H1 (cell line): ENCODE results near the gene KLHDC7B. TPM values are rescaled to one million over a fixed set of nuclear protein-coding genes. Genes with fewer than 3 reads are reported as not detected.

Experiments used
- CTCF ChIA-PET: fragments of 300-600 bp; sonication (Branson Sonifier 250); formaldehyde crosslinking; loops from one replicate; lab custom pipeline; 2021; ENCODE audit not compliant: partially characterized antibody; lab: Charles Lee
- POLR2A ChIA-PET: fragments of 300-600 bp; sonication (Branson Sonifier 250); formaldehyde crosslinking; loops from one replicate; lab custom pipeline; 2021; ENCODE audit warnings: inconsistent platforms; ENCODE audit not compliant: partially characterized antibody; lab: Charles Lee
- DNase-seq, 2 experiments: peaks; one replicate each; pipeline versions ENCODE4 v3.0.0 to v3.0.0-alpha.2; 2010 to 2022; ENCODE audit warnings: low spot score in 2 of 2, low read depth in 1 of 2, mixed read lengths in 1 of 2
- FAIRE-seq: peaks from 2 replicates; lab custom pipeline; 2011; peaks lifted over from hg19 to GRCh38; lab: Jason Lieb, UNC
- H2AFZ ChIP-seq: 2 replicates; pipeline ENCODE4 v1.8.1; 2012; ENCODE audit warnings: low read length, inconsistent platforms
- H2AK5ac ChIP-seq: 2 replicates; pipeline ENCODE4 v1.6.1; 2013; ENCODE audit warnings: low read depth, low read length
- H2BK120ac ChIP-seq: replicated peaks from 2 replicates; pipeline ENCODE3; 2013; ENCODE audit warnings: low read depth, low read length, inconsistent platforms
- H2BK12ac ChIP-seq: 2 replicates; pipeline ENCODE4 v1.6.1; 2013; ENCODE audit warnings: low read depth, low read length
- H2BK15ac ChIP-seq: 2 replicates; pipeline ENCODE4 v1.6.1; 2013; ENCODE audit warnings: low read length
- H2BK20ac ChIP-seq: 2 replicates; pipeline ENCODE4 v1.6.1; 2013; ENCODE audit warnings: low read length
- H2BK5ac ChIP-seq: 2 replicates; pipeline ENCODE4 v1.6.1; 2013; ENCODE audit warnings: low read depth, low read length
- H3K14ac ChIP-seq: 2 replicates; pipeline ENCODE4 v1.6.1; 2013; ENCODE audit warnings: inconsistent platforms; ENCODE audit not compliant: insufficient read length
- H3K18ac ChIP-seq: 2 replicates; pipeline ENCODE4 v1.6.1; 2013; ENCODE audit warnings: low read length; ENCODE audit errors: extremely low read depth
- H3K23ac ChIP-seq: 2 replicates; pipeline ENCODE4 v1.6.1; 2013; ENCODE audit warnings: inconsistent platforms; ENCODE audit not compliant: insufficient read length
- H3K23me2 ChIP-seq: 2 replicates; pipeline ENCODE4 v1.6.1; 2013; ENCODE audit warnings: low read depth, low read length
- H3K27ac ChIP-seq: 2 replicates; pipeline ENCODE4 v1.6.1; 2011; ENCODE audit warnings: low read depth, low read length, inconsistent platforms
- H3K27me3 ChIP-seq, 4 experiments: replicated peaks in 1 of 4; 1 replicate in 1 of 4; 2 replicates in 3 of 4; pipeline versions ENCODE4 v1.6.1 to v1.8.1; 2011 to 2013; ENCODE audit warnings: low read length in 3 of 4, mild to moderate bottlenecking in 3 of 4, inconsistent platforms in 2 of 4, mixed read lengths in 2 of 4, moderate library complexity in 1 of 4; ENCODE audit not compliant: control insufficient read depth in 3 of 4, insufficient read depth in 3 of 4; ENCODE audit errors: extremely low read depth in 1 of 4
- H3K36me3 ChIP-seq, 4 experiments: 2 replicates each; pipeline versions ENCODE4 v1.6.1 to v1.8.1; 2011 to 2013; ENCODE audit warnings: mild to moderate bottlenecking in 4 of 4, low read length in 3 of 4, moderate library complexity in 2 of 4, control low read depth in 1 of 4, inconsistent platforms in 1 of 4; ENCODE audit not compliant: insufficient read depth in 4 of 4, control insufficient read depth in 2 of 4
- H3K4ac ChIP-seq: replicated peaks from 2 replicates; pipeline ENCODE3; 2013; ENCODE audit warnings: low read length, low read depth, mixed read lengths, inconsistent platforms; ENCODE audit not compliant: insufficient read length
- H3K4me1 ChIP-seq, 4 experiments: replicated peaks in 1 of 4; 1 replicate in 1 of 4; 2 replicates in 3 of 4; pipeline versions ENCODE4 v1.6.1 to v1.8.1; 2011 to 2013; ENCODE audit warnings: low read length in 3 of 4, inconsistent platforms in 2 of 4, mixed read lengths in 1 of 4; ENCODE audit not compliant: insufficient read depth in 4 of 4, control insufficient read depth in 3 of 4
- H3K4me2 ChIP-seq, 2 experiments: 2 replicates each; pipeline versions ENCODE4 v1.6.1 to v1.8.1; 2011 to 2013; ENCODE audit warnings: low read depth in 2 of 2, low read length in 2 of 2, control low read depth in 1 of 2, inconsistent platforms in 1 of 2, mild to moderate bottlenecking in 1 of 2; ENCODE audit not compliant: insufficient read depth in 1 of 2
- H3K4me3 ChIP-seq, 4 experiments: fragments of 200-600, 300-600 bp in 1 of 4; sonication (generic), shearing (Covaris generic), sonication (Bioruptor Twin) in 1 of 4; 2 replicates each; pipeline versions ENCODE4 v1.5.1 to v1.8.1; 2011 to 2016; ENCODE audit warnings: low read length in 4 of 4, low read depth in 3 of 4, control low read depth in 2 of 4, inconsistent platforms in 2 of 4, mild to moderate bottlenecking in 2 of 4, mixed read lengths in 1 of 4, moderate library complexity in 1 of 4; ENCODE audit not compliant: insufficient read depth in 2 of 4; ENCODE audit errors: extremely low read depth in 1 of 4
- H3K56ac ChIP-seq: replicated peaks from 2 replicates; pipeline ENCODE3; 2013; ENCODE audit warnings: low read depth, mild to moderate bottlenecking, mixed read lengths, low read length, inconsistent platforms; ENCODE audit not compliant: insufficient read length
- H3K79me1 ChIP-seq: 2 replicates; pipeline ENCODE4 v1.6.1; 2013; ENCODE audit warnings: low read depth, low read length, control low read depth
- H3K79me2 ChIP-seq, 2 experiments: 2 replicates each; pipeline versions ENCODE4 v1.6.1 to v1.8.1; 2012 to 2013; ENCODE audit warnings: low read length in 2 of 2, mild to moderate bottlenecking in 2 of 2, inconsistent platforms in 1 of 2; ENCODE audit not compliant: insufficient read depth in 2 of 2, control insufficient read depth in 1 of 2
- H3K9ac ChIP-seq, 4 experiments: replicated peaks in 1 of 4; 1 replicate in 1 of 4; 2 replicates in 3 of 4; pipeline versions ENCODE4 v1.6.1 to v1.8.1; 2011 to 2013; ENCODE audit warnings: low read depth in 3 of 4, low read length in 3 of 4, control low read depth in 2 of 4, mild to moderate bottlenecking in 2 of 4, moderate library complexity in 2 of 4, inconsistent platforms in 1 of 4; ENCODE audit errors: extremely low read depth in 1 of 4
- H3K9me3 ChIP-seq, 2 experiments: 2 replicates each; pipeline versions ENCODE4 v1.6.1 to v1.8.1; 2012 to 2013; ENCODE audit warnings: mild to moderate bottlenecking in 2 of 2, moderate library complexity in 2 of 2, control low read depth in 1 of 2, inconsistent platforms in 1 of 2, low read depth in 1 of 2, low read length in 1 of 2, mixed read lengths in 1 of 2; ENCODE audit not compliant: insufficient read depth in 2 of 2
- H4K20me1 ChIP-seq, 2 experiments: replicated peaks in 1 of 2; 2 replicates each; pipeline versions ENCODE3 to v1.8.1; 2011 to 2013; ENCODE audit warnings: inconsistent platforms in 2 of 2, low read length in 2 of 2, mild to moderate bottlenecking in 1 of 2; ENCODE audit not compliant: insufficient read depth in 2 of 2, control insufficient read depth in 1 of 2
- H4K5ac ChIP-seq: 2 replicates; pipeline ENCODE4 v1.6.1; 2013; ENCODE audit warnings: low read length, low read depth, mixed read lengths, inconsistent platforms; ENCODE audit not compliant: insufficient read length
- H4K8ac ChIP-seq: 2 replicates; pipeline ENCODE4 v1.8.0; 2013; ENCODE audit warnings: mild to moderate bottlenecking, moderate library complexity, low read length, inconsistent platforms; ENCODE audit not compliant: insufficient read depth; ENCODE audit errors: extremely low read depth
- H4K91ac ChIP-seq: replicated peaks from 2 replicates; pipeline ENCODE3; 2013; ENCODE audit warnings: low read length, mixed read lengths, inconsistent platforms; ENCODE audit not compliant: insufficient read length
- CHD2 ChIP-seq: IDR thresholded peaks from 2 replicates; pipeline ENCODE4 v1.6.1; 2012; ENCODE audit warnings: low read length, improper control_type of control experiment
- SIX5 ChIP-seq: IDR thresholded peaks from 2 replicates; pipeline ENCODE4 v1.6.1; 2011; ENCODE audit warnings: mild to moderate bottlenecking, low read depth, low read length
- WGBS, 2 experiments: shearing (Covaris generic) in 1 of 2; methylation state at CpG; one replicate each; pipeline versions ENCODE4 v1.1.6 to v1.1.7; 2013 to 2015; ENCODE audit warnings: low lambda C conversion rate in 2 of 2, mixed read lengths in 2 of 2, inconsistent platforms in 1 of 2, low coverage in 1 of 2, missing lambda C conversion rate in 1 of 2; ENCODE audit not compliant: insufficient replicate concordance in 2 of 2, insufficient coverage in 1 of 2, insufficient read length in 1 of 2; ENCODE audit errors: extremely low coverage in 1 of 2, missing lambda C conversion rate in 1 of 2; 5-methylcytosine and 5-hydroxymethylcytosine counted together
- polyA plus RNA-seq, 7 experiments: library from polyadenylated mRNA; depleted of rRNA in 3 of 7; stranded (reverse) in 5 of 7; unstranded in 2 of 7; fragments of >200 nt in 5 of 7; fragments of 200-250 nt in 2 of 7; gene quantifications; 1 replicate in 5 of 7; 2 replicates in 1 of 7; 4 replicates in 1 of 7; pipeline versions ENCODE4 v1.2.1 to v1.2.3, GENCODE V29; 2011 to 2013; ENCODE audit warnings: missing spikeins in 2 of 7, mixed read lengths in 2 of 7
- total RNA-seq: library from RNA; stranded (reverse); fragmentation: NEBNext Ultra II Directional; extraction: Animal tissue kit (Norgen Biotek cat#: 25700); gene quantifications from 2 replicates; pipeline ENCODE4 v1.2.1, GENCODE V29; 2021

Gene KLHDC7B
- total and polyA plus RNA-seq, 2 of the 8 experiments (the other 6 are each of a cell fraction or from before 2014, with no cell fraction given): not detected

DNA sequence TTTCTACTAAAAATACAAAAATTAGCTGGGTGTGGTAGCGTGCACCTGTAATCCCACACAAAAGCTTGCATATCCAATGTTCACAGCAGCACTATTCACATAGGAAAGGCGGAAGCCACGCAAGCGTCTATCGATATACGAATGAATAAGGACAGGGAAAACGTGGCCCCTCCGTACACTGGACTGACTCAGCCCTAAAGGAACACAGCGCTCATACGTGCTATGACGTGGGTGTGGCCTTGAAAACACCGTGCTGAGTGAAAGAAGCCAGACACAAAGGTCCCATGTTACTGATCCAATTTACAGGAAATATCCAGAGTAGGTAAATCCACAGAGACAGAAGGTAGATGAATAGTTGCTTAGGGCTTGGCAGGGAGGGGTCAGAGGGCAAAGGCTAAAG, 45.2 kb upstream of the KLHDC7B start:
- Histone ChIP-seq H3K4me1 (peaks cover 0 to 3% (median 0%) of the 10 kb centered on the region in 4 experiments; a peak in 2 of 7 replicates), H2BK5ac (no peak overlapping the region), H4K5ac (no peak overlapping the region), H3K79me1 (no peaks in the 10 kb centered on the region), H4K8ac (no peak overlapping the region), H2BK120ac (no peak overlapping the region), H3K4me2 (no peak overlapping the region), H3K56ac (no peak overlapping the region), H3K14ac (no peak overlapping the region), H3K23me2 (no peaks in the 10 kb centered on the region), H2BK12ac (no peak overlapping the region), H2AK5ac (no peak overlapping the region), H3K4me3 (no peak overlapping the region), H3K9ac (no peak overlapping the region), H3K27ac (no peak overlapping the region), H3K18ac (no peak overlapping the region), H4K20me1 (peaks cover 0 to 4% of the 10 kb centered on the region in 2 experiments), H3K79me2 (no peaks in the 10 kb centered on the region), H4K91ac (no peak overlapping the region), H3K27me3 (no peaks in the 10 kb centered on the region), H3K9me3 (no peaks in the 10 kb centered on the region), H2AFZ (no peak overlapping the region), H2BK20ac (no peak overlapping the region), H3K36me3 (peaks cover 0 to 8% (median 0%) of the 10 kb centered on the region in 4 experiments; a peak in 2 of 8 replicates), H3K23ac (no peak overlapping the region), H3K4ac (no peak overlapping the region), H2BK15ac (no peak overlapping the region)
- ChIA-PET POLR2A (interaction anchor here (3.4 kb wide), 1 partner anchor 16 kb away, joined by 21 read pairs; no protein-coding TSS in a partner anchor), CTCF (interaction anchor here (0.6 to 1.5 kb wide), 3 partner anchors 11 to 34 kb away, joined by 3 to 5 read pairs (median 4); no protein-coding TSS in a partner anchor)
- WGBS, 2 experiments: 95% methylated on average over 12 of the region's 12 CpGs; no CpG with 5 or more reads in 1 of the 2 experiments
- no peak for DNase-seq
- no peak for FAIRE-seq
- TF ChIP-seq SIX5: no peak
- TF ChIP-seq CHD2: no peak
